HG02678 (cell line): Measurements from ENCODE around the gene APLN.
A peak's percentile ranks its signal among the peaks of the same experiment; 100 is the strongest.

ENCODE experiments used
- ATAC-seq: cut with Tn5 transposase; IDR thresholded peaks from one replicate; pipeline ENCODE4 v1.9.1; 2021; ENCODE audit warnings: mild to moderate bottlenecking, moderate library complexity; ENCODE audit not compliant: unreplicated experiment

APLN gene

DNA sequence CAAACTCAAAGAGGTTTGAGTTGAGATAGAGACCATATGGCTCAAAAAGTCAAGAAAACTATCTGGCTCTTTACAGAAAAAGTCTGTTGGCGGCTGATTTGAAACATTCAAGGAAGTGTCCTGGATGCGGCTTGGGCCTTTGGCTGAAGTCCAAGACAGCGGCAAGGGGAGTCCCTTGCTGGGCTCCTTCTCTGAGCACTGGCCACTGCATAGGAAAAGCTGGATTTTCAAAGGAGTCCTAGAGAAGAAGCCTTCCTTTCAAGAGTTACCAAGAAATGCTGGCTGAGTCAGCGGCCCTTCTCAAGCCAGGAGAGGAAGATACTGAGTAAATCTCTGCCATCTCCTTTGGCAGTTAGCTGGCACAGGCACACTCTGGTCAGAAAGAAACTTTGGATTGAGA is 12.1 kb downstream of the APLN start:
- ATAC-seq, result no peak

DNA sequence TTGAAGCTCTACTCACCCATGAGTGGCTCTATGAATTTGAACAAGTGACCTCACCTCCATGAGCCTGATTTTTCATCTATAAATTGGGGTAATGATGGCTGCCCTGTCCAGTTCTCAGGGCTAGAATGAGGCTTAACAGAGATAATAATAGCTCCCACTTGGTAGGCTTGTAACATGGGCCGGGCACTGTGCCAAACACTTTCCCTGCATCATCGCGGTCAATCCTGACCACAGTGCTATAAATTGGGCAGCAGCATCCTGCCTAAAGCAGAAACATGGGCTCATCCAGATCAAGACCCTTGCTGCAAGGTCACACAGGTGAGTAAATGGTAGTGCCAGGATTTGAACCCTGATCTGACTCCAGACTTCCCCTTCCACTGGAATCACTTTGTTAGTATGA is 12.8 kb downstream of the APLN start:
- ATAC-seq, result no peak

DNA sequence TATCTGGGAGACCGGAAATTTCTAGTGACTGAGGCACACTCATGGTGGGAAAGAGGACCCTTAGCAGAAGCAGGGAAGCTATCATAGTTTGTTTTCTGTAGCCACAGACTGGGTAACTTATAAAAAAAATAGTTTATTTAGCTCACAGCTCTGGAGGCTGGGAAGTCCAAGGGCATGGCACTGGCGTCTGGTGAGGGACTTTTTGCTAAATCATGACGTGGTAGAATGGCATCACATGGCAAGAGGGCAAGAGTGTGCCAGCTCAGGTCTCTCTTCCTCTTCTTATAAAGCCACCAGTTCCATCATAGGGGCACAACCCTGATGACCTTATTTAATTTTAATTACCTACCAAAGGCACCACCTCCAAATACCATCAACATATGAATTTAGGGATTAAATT is 13.3 kb downstream of the APLN start:
- ATAC-seq, result no peak

DNA sequence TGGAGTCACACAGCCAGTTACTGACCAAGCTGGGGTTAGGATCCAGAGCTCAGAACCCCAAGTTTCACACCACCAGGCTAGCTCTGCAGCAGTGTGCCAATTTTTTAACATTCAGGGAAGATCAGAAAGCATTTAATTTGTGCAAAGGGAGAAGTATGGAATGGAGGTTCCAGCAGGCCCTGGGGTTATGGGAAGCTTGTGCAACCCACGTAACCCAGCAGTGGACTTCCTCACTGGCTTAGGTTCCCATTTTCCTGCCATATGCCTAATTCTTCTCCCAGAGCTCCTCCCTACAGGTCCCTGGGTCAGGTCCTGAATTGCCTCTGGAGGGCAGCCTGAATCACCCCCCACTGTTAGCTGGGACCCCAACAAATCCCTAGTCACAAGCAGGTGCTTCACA is 14.0 kb downstream of the APLN start:
- no peak for ATAC-seq

DNA sequence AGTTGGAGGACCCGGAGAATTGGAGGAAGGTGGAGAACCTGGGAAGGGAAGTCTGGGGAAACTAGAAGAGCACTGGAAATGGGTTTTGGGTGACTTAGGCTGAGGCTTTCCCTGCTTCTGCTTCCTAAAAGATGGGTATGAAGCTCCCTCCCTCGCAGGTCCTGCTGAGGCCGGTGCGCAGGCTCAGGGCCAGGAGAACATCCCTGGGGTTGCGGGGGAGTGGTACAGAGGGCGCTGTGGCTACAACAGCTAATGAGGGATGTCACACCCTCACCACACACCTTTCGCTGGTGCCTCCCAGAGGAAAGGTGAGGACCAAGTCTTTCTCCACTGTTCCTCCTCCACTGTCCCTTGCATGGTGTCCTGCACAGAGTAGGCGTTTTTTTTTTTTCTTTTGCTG is 15.8 kb downstream of the APLN start:
- ATAC-seq, result no peak

DNA sequence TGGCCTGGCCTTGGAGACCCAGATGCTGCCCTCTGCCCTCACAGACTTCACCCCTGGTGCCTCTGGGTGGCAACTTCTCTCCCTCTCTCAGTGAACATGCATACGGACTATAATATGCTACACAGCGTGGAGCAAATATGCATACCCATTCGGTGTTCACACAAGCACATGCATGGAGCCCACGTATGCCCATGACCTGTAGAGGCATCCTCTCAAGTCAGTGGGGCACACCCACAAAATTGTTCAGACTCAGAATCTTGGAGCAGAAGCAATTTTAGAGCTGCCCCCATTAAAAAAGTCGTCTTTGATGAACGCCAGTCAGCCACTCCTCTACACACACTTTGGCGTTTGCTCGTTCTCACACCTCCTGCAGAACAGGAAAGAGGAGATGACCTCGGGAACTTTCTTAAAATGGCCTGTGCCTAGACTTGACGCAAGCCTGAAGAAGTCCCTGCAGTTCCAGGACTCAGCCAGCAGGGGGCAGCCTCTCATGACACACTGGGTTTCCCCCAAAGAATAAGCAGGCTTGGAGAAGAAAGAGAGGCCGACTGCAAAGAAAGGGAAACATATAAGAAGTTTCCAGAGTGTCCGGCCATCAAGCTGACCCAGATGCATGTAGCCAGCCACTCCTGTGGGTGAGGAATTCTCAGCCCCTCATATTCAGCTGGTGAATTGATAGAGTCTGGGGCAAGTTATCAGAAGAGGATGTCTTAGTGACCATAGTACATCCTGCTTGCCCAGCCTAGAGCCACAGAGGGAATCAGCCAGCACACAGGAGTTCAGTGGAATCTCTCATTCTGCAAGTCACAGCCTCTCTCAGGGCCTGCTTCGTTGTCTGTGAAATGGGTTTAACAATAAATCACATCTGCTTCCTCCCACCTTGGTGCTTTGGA is 17.3 kb downstream of the APLN start:
- ATAC-seq, result peak; percentile 61

DNA sequence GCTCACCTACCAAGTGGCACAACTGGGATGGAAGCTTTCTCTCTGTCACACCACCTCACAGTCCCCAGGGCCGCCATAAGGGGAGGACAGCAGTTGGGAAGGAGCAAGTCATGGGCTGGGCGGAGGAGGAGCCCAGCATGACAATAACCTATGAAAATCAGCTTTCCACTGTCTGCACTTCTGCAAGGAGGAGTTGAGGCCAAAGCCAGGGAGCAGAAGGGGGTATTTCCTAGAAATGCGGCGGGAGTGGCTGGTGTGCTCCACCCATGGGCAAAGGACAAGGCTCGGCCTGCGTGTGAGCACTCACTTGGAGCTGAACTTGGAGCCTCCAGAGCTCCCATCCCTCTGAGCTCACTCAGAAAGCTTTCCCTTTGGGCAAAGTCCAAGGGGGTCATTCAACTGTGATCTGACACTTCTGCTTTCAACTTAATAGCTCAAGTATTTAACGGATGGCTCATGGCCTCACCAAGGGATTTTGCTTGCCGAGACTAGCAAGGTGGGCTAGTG is 18.5 kb downstream of the APLN start:
- ATAC-seq, result no peak

DNA sequence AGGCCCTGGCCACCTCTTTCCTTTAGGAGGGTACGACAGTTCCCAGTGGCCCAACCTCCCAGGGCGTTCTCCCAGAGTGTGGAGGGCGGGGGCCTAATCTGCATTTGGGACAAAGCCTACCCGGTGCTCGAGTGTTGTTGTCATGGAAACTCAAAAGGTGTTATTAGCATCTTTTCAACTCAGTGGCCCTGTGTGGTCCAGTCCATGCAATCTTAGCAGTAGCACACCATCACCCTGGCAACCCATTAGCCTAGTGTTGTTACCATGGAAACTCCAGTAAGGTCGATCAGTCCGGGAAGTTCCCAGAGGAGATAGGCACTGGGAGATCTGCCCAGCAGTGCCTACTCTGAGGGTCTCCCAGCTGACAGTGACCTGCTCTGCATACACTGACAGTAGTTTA is 20.2 kb downstream of the APLN start:
- no peak for ATAC-seq

DNA sequence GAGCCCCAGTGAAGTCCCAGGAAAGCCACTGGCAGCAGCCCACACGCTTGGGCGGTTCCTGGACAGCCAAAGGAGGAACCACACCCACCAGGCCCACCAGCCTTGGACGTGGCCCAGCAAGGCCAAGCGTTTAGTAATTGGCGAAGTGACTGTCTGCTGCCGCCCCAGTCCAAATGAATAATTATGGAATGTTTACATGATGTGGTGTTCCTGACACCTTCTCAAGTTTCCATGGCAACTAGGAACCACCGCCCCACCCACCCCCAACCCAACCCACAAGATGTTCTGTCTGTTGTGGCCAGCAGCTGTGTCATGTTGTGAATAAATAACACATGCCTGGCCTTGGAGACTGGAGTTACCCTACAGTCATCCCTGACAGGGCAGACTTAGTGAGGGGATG is 22.3 kb downstream of the APLN start:
- no peak for ATAC-seq

DNA sequence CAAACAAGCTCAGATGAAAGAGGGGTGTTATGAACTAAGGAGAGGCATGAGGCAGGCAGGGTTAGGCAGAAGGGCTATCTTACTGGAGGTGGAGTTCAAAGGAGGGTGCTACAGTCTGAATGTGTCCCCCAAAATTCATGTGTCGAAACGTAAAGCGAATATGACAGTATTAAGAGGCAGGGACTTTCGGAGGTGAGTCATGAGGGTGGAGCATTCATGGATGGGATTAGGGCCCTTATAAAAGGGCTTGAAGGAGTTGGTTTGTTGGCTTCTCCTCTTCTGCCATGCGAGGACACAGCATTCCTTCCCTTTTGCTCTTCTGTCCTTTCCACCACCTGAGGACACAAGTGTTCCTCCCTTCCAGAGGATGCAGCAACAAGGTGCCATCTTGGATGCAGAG is 22.9 kb downstream of the APLN start:
- ATAC-seq, result no peak

DNA sequence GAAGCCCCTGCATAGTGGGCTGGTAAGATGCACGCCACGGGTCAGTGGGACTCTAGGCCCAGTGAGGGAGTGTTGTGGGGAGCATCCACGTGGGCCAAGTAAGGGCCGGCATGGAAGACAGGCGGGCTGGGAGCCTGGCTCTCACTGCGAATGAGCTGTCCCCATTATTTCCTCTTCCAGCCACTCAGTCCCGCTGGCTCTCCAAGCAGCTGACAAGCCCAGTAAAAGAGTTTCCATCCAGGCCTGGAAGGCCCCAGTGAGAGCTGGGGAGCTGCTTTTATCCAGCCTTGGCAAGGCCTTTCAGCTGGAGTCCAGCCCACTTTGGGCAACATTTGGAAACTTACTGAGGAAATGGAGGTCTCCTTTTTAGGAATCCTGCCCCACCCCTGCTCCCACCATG is 24.9 kb downstream of the APLN start:
- no peak for ATAC-seq

DNA sequence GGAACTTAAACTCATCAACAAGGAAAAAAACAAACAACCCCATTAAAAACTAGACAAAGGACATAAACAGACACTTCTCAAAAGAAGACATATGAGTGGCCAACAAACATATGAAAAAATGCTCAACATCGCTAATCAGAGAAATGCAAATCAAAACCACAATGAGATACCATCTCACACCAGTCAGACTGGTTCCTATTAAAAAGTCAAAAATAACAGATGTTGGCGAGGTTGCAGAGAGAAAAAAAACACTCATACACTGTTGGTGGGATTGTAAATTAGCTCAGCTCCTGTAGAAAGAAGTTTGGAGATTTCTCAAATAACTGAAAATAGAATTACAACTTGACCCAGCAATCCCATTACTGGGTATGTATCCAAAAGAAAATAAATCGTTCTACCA is 28.7 kb downstream of the APLN start:
- no peak for ATAC-seq

DNA sequence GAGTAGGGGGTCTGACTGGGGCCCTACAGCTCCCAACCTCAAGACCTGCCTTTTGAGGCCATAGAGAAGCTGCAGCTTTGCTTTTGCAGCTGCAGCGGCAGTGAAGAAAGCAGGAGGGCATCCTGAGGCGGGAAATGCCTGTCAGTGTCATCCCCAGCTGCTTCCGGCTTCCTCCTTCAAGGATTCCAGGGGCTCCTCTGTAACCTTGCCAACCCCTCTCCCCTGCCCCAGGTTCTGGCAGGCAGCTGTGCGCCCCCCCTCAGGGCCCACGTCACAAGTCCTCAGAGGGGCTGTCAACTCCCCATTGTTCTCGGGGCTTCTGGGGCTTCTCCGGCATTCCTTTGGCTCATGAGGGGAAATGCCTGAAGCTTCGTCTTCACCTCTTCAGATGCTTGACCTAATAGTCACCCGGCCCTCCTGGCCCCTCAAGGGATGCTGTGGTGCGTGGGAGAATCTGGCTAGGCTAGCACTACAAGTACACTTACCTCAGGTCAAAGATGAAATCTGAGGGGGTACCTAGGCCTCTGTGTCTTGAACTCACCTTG is 31.9 kb downstream of the APLN start:
- no peak for ATAC-seq

DNA sequence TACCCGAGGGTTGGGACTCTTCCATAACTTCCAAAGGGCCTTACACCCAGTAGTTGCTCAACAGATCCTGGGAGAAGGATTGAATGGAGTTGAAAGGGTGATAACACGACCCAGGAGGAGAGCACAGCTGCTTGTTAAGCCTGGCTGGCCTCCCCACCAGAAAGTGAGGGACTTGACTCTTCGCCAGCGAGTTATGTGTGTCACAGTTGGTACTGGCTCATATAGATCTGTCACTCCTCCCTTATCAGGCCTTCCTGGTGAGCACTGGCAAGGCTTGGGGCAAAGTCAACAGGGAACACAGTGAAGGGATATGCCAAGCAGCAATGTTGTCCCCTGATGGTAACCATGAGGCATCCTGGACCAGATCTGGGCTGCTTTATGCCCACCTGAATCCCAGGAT is 35.8 kb downstream of the APLN start:
- ATAC-seq, result no peak

DNA sequence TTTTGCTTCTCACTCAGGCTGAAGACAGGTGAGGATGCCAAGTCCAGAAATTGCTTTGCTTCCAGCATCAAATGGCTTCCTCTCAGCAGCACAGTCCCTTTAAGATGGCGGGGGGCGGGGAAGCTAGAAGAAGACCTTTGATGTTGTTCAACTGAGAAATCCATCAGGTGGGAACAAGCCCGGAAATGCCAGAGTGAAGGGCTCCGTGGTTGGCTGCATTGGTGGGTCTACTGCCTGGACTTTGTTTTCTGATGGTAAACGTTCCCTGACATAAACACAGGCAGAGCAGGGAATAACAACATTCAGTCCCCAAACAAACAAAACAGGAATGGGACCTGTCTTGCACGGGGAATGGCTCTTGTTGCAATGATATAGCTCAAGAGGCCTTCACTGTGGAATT is 37.3 kb downstream of the APLN start:
- no peak for ATAC-seq

DNA sequence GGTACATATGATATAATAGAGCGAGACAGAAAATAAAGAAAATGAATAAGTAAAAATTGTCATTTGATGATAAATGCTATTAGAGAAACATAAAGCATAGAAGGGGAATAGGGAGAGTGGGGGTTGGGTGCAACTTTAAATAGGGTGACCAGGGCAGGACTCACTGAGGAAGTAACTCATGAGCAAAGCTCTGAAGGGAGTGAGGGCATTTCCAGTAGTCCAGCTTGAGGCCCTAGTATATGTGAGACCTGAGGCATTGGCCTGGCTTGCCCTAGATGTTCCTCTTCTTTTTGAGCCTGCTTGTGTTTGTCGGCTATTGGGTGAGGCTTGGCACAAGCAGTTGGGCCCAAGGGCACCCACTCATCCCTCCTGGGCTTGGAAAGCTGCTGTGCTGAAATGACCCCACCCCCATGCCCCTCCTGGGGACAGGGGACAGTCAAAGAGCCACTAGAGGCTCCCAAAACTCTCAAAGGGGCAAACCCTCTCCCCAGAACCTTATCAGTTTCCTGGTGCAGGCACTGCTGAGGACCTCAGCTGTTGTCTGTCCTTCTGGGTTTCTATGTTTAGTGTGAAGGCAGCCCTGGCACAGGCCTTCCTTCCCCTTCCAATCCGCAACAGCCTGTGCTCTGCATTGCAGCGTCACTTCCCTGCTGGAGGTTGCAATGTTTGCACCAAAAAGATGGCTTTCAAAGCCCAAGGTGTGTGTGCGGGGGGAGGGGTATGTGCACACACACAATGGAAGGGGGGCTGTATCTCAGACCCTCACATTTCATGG is 40.1 kb downstream of the APLN start:
- no peak for ATAC-seq

DNA sequence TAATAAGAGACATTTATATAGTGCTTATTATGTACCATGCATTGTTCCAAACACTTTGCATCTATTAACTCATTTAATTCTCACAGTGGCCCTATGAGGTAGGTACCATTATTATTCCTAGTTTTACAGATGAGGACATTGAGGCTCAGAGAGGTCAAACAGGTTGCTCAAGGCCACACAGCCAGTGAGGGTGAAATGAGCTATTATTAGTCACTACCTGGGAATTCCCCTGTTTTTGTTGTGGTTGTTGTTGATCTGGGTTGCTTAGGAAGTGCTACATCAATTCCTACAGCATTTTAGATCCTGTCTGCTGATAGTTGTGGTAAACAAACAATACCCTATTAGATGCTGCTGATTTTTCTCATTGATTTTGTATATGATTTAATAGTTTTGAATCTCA is 41.2 kb downstream of the APLN start:
- no peak for ATAC-seq

DNA sequence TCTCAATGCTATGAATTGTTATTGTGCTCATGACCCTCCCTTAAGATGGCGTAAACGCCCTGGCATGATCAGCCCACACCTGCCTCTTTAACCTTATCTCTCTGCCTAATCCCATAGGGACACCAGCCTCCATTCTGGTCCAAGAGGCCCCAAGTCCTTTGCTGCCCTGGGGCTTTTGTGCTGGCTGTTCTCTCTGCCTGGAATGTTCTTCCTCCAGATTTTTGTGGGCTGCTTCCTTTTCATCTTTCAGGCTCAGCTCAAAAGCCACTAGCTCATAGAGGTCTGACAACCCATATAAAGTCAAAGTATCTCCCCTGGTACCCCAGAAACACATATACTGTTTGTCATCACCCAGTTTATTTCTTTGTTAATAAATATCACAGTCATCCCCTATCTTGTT is 42.4 kb downstream of the APLN start:
- no peak for ATAC-seq

DNA sequence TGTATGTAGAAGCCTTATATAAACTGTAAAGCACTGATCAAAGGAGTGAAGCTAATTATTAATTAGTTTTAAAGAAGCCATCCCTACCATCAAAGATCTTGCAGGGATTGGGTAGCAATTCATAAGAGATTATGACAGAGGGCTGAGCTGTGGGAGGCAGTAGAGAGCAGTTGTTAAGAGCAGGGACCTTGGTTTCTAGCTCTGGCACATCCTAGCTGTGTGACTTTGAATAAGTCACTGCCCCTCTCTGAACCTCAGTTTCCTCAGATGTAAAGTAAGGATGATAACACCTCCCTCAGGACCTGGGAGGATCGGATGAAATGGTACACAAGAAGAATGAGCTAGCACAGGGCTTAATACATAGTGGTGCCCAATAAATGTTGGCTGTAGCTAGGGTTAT is 45.4 kb downstream of the APLN start:
- ATAC-seq, result no peak

DNA sequence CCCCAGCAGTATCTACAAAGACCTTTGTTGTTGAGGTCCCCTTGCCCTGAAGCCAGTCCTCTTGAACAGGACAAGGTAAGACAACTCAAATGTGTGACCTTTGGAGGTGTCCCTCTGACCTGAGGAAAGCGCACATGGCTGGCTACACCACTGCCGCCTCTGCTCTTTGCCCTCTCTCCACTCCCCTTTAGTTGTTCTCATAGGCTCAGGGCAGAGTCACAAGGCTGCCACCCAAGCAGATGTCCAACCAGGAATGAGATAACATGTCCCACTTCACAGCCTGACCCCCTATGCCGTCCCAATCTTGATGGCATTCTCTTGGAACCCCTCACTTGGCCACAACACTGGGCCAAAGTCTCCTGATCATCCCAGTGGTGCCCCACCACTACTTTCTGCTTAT is 46.3 kb downstream of the APLN start:
- no peak for ATAC-seq

DNA sequence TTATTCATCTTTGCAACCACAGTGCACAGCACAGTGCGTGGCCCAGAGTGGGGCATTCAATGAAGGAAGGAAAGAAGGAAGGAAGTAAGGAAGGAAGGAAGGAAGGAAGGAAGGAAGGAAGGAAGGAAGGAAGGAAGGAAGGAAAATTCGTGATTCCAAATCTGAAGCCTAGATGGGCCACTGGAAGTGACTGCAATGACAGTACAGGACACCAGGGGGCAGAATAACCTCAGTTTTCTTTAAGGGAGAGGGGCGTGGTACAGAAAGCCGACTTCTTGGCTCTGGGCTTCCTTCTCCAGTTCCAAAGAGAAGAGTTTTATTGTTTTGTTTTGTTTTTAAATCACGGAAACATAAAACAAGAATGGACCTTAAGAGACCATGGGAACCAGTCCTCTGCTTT is 47.8 kb downstream of the APLN start:
- ATAC-seq, result no peak

DNA sequence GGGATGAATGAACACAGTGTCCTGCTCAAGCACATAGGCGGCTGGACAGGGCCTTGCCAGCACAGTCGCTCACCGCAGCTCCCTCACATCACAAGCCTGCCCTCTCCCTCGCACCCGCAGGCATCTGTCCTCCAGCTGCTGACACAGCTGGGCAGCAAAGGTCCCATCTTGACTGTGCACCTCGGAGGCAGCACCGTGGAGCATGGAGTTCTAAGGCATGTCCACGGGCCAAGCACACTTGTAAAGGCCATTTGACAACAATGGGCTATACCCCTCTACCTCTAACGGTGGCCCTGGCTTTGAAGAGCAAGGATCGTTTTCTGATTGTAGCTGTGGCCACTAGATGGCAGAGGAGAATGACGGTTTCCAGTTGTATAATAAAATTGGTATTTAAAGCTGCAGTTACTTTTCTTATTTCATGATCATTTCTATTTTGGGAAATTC is 53.8 kb downstream of the APLN start:
- no peak for ATAC-seq
